Pancreas (tissue), 10 donors: ENCODE results near the gene PTPRO. TPM values are rescaled to one million over a fixed set of nuclear protein-coding genes. Genes with fewer than 3 reads are reported as not detected.

Source experiments
- ATAC-seq, 4 donors: fragments of 200-7000 bp; cut with Tn5 transposase; one replicate each; pipeline versions ENCODE4 v1.8.0 to v1.9.1; 2020; ENCODE audit warnings: mild to moderate bottlenecking in 4 of 4, moderate library complexity in 4 of 4
- DNase-seq, 6 donors: peaks; one replicate each; pipeline ENCODE4 v3.0.0-alpha.2; 2020
- FAIRE-seq: peaks from 2 replicates; lab custom pipeline; 2012; peaks lifted over from hg19 to GRCh38; lab: Jason Lieb, UNC
- H3K27ac ChIP-seq, 4 donors: fragments of 200-600 bp; sonication (generic); 1 replicate in 3 of 4; 2 replicates in 1 of 4; pipeline versions ENCODE4 v1.5.0 to v1.8.0; 2020
- H3K27me3 ChIP-seq, 4 donors: fragments of 200-600 bp; one replicate each; pipeline ENCODE4 v1.8.0; 2021
- H3K36me3 ChIP-seq, 3 donors: fragments of 200-600 bp; sonication (generic) in 1 of 3; one replicate each; pipeline versions ENCODE4 v1.5.0 to v1.8.0; 2020 to 2021
- H3K4me1 ChIP-seq, 3 donors: fragments of 200-600 bp; one replicate each; pipeline ENCODE4 v1.8.0; 2021
- H3K4me3 ChIP-seq, 4 donors: fragments of 200-600 bp; sonication (generic) in 2 of 4; one replicate each; pipeline versions ENCODE4 v1.5.0 to v1.8.0; 2020 to 2021
- H3K9me3 ChIP-seq, 4 donors: fragments of 200-600 bp; one replicate each; pipeline ENCODE4 v1.8.0; 2021
- WGBS, 2 donors: extraction: QIAGEN DNeasy Blood & Tissue Kit; methylation state at CpG; one replicate each; pipeline ENCODE4 v1.1.7; 2013; 5-methylcytosine and 5-hydroxymethylcytosine counted together
- intact Hi-C, 3 donors: fragments of 100-400 bp; cut with DNase I; formaldehyde crosslinking; loops; one replicate each; pipeline versions ENCODE4 v1.11.1 to v1.14.2; 2022
- polyA plus RNA-seq, 2 donors: library from polyadenylated mRNA; stranded (reverse); fragments of 200-250 nt; gene quantifications; one replicate each; pipeline ENCODE4 v1.2.3, GENCODE V29; 2013
- total RNA-seq, 6 donors: library from RNA; stranded (reverse); fragmentation: NEBNext Ultra II Directional in 4 of 6; extraction: Animal tissue kit (Norgen Biotek cat#: 25700) in 4 of 6; gene quantifications; one replicate each; pipeline versions ENCODE4 v1.2.1 to v1.2.4, GENCODE V29; 2021 to 2023
- TF ChIP-seq, protein P1 (sequence below), 4 donors: fragments of 200-600 bp; sonication (generic) in 3 of 4; IDR thresholded peaks; one replicate each; pipeline versions ENCODE4 v1.5.0 to v1.8.0; 2021; ENCODE audit warnings: antibody characterized with exemption in 4 of 4
- donor health status: healthy with polysubstance abuse.
- donor health status: DM: no; HTN: no; CAD: no; lungs with moderate emphysema.
- donor health status: DM: no; HTN: no; CAD: no.
- donor health status: control.
- donor health status: control.
- donor health status: Bipolar disorder and iron deficiency.
- donor health status: DM: yes; HTN: yes; CAD: no.
- donor health status: DM: no; HTN: no; CAD: no.
- donor health status: DM: no; HTN: no; CAD: no.
- donor health status: DM: yes; HTN: yes; CAD: no.

The PTPRO gene
- total and polyA plus RNA-seq, 8 donors = 0.11 to 2.6 (median 0.31) TPM; not detected in 1

DNA sequence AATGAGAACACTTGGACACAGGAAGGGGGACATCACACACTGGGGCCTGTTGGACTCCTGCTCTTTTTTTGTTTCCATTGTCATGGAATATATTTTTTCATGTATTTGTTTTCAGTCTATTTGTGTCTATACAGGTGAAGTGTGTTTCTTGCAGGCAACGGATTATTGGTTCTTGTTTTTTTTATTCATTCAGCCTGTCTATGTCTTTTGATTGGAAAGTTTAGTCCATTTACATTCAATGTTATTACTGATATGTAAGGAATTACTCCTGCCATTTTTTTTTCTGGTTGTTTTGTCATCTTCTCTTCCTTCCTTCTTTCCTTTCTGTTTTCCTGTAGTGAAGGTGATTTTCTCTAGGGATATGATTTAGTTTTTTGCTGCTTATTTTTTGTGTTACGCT lies 18.0 kb upstream of the PTPRO start:
- FAIRE-seq = no peak
- H3K27me3 ChIP-seq = no peaks in the 10 kb centered on the region
- no peaks in the 10 kb centered on the region for H3K9me3 ChIP-seq
- intact Hi-C loops = no loop called here
- TF ChIP-seq, protein P1, sequence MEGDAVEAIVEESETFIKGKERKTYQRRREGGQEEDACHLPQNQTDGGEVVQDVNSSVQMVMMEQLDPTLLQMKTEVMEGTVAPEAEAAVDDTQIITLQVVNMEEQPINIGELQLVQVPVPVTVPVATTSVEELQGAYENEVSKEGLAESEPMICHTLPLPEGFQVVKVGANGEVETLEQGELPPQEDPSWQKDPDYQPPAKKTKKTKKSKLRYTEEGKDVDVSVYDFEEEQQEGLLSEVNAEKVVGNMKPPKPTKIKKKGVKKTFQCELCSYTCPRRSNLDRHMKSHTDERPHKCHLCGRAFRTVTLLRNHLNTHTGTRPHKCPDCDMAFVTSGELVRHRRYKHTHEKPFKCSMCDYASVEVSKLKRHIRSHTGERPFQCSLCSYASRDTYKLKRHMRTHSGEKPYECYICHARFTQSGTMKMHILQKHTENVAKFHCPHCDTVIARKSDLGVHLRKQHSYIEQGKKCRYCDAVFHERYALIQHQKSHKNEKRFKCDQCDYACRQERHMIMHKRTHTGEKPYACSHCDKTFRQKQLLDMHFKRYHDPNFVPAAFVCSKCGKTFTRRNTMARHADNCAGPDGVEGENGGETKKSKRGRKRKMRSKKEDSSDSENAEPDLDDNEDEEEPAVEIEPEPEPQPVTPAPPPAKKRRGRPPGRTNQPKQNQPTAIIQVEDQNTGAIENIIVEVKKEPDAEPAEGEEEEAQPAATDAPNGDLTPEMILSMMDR (IDR thresholded peaks at IDR 0.05) = no peak
- 81 to 89% methylated on average over 2 of the region's 2 CpGs for WGBS, 2 donors
- no peaks in the 10 kb centered on the region for H3K36me3 ChIP-seq
- no peak overlapping the region for H3K4me3 ChIP-seq
- ATAC-seq = no peak
- no peaks in the 10 kb centered on the region for H3K4me1 ChIP-seq
- H3K27ac ChIP-seq = no peak overlapping the region
- no peak for DNase-seq

DNA sequence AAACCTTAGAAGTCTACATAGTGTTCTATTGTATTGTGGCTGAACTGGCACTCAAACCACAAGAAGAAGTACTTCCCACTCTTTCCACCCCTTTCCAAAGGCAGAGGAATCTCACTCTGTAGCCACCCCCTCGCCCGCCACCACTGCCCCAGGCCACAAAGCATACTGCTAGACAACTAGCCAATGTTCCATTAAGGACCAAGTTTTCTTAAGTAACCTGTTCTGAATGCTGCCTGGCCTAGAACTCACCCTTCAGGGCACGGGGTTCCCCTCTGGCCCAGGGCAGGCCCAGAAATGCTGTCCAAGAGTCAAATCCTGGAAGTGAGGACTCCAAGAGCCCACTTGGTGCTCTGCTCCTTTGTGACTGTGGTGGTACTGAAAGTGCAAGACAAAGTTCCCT lies 15.7 kb upstream of the PTPRO start:
- intact Hi-C loops = no loop called here
- 66 to 79% methylated on average over 3 of the region's 3 CpGs for WGBS, 2 donors
- Histone ChIP-seq H3K27ac (no peak overlapping the region), H3K9me3 (no peaks in the 10 kb centered on the region), H3K4me1 (no peaks in the 10 kb centered on the region), H3K27me3 (no peaks in the 10 kb centered on the region), H3K36me3 (no peaks in the 10 kb centered on the region), H3K4me3 (no peak overlapping the region)
- DNase-seq (no peak), FAIRE-seq (no peak), ATAC-seq (no peak)
- TF ChIP-seq, protein P1 (IDR thresholded peaks at IDR 0.05) = no peak

DNA sequence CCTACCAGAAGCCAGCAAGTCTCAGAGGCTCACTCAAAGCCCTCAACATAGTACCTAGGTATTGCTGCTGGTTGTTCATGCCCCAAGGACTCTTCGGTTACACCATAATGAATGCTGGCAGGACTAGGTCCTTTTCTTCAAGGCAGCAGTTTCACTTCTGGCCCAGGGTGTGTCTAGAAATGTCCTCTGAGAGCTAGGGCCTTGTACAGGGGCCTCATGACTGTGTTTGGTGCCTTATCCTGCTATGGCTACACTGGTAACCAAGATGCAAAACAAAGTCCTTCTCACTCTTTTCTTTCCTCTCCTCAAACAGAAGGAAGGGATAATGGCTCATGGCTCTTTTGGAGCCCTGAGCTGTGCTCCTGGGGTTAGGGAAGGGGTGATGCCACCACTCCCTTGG lies 15.2 kb upstream of the PTPRO start:
- intact Hi-C loops = no loop called here
- 82 to 87% methylated on average over 1 of the region's 1 CpG for WGBS, 2 donors
- H3K36me3 ChIP-seq = no peaks in the 10 kb centered on the region
- no peak overlapping the region for H3K27ac ChIP-seq
- TF ChIP-seq, protein P1 (IDR thresholded peaks at IDR 0.05) = no peak
- ATAC-seq = no peak
- no peaks in the 10 kb centered on the region for H3K9me3 ChIP-seq
- H3K27me3 ChIP-seq = no peaks in the 10 kb centered on the region
- DNase-seq = no peak
- H3K4me1 ChIP-seq = no peaks in the 10 kb centered on the region
- no peak overlapping the region for H3K4me3 ChIP-seq
- FAIRE-seq = no peak

DNA sequence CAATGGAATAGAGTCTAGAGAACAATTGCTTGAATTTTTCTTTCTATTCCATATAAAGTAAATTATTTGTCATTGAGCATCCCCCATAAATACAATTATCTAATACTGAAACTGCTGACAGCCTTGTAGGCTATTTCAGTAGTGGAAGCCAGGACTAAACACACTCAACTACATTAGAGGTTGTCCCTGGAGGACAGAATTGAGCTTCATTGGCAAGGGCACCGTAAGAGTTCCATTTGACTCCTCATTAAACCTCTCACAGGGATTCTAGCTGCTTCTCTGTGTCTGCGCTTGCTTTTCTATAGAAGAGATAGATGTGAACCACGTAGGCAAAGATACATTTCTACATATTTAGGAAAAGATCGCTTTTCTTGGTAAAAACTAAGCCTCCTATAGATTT lies 3.5 kb upstream of the PTPRO start:
- ATAC-seq (no peak), DNase-seq (no peak), FAIRE-seq (no peak)
- Histone ChIP-seq H3K27me3 (no peaks in the 10 kb centered on the region), H3K9me3 (no peaks in the 10 kb centered on the region), H3K4me1 (no peaks in the 10 kb centered on the region), H3K36me3 (no peaks in the 10 kb centered on the region), H3K27ac (no peak overlapping the region), H3K4me3 (no peak overlapping the region)
- TF ChIP-seq, protein P1 (IDR thresholded peaks at IDR 0.05) = no peak
- intact Hi-C loops = no loop called here
- WGBS, 2 donors = 64 to 75% methylated on average over 4 of the region's 4 CpGs

DNA sequence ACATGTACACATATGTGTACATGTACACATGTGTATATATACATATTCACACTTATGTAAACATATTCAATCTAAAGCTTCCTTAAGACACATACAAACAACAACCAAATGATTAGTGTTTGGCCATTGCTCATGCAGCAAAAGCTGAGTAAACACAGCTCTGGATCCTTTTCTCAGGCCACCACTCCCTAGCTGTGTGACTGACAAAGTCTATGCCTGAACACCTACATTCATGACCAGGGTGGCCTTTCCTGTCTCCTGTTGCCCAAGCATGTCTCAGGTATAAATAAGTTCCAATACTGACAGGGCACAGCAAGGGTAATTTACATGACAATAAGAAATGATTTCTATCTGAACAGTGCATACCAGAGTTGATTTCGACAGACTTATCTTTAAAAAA lies 1.4 kb upstream of the PTPRO start:
- TF ChIP-seq, protein P1 (IDR thresholded peaks at IDR 0.05) = no peak
- Histone ChIP-seq H3K27ac (no peak overlapping the region), H3K4me3 (no peak overlapping the region), H3K36me3 (no peaks in the 10 kb centered on the region), H3K9me3 (no peaks in the 10 kb centered on the region), H3K27me3 (peaks cover 0 to 10% (median 0%) of the 10 kb centered on the region in 4 donors), H3K4me1 (no peaks in the 10 kb centered on the region)
- 30 to 52% methylated on average over 1 of the region's 1 CpG for WGBS, 2 donors
- ATAC-seq (no peak), DNase-seq (no peak), FAIRE-seq (no peak)
- intact Hi-C loops = no loop called here
